ENCODE data around the gene CLEC16A.
"Not testable (repeated sequence)": the region's sequence is repeated elsewhere in the genome, so short reads cannot be mapped to it uniquely, and the experiment has no call there.

Gene CLEC16A

DNA sequence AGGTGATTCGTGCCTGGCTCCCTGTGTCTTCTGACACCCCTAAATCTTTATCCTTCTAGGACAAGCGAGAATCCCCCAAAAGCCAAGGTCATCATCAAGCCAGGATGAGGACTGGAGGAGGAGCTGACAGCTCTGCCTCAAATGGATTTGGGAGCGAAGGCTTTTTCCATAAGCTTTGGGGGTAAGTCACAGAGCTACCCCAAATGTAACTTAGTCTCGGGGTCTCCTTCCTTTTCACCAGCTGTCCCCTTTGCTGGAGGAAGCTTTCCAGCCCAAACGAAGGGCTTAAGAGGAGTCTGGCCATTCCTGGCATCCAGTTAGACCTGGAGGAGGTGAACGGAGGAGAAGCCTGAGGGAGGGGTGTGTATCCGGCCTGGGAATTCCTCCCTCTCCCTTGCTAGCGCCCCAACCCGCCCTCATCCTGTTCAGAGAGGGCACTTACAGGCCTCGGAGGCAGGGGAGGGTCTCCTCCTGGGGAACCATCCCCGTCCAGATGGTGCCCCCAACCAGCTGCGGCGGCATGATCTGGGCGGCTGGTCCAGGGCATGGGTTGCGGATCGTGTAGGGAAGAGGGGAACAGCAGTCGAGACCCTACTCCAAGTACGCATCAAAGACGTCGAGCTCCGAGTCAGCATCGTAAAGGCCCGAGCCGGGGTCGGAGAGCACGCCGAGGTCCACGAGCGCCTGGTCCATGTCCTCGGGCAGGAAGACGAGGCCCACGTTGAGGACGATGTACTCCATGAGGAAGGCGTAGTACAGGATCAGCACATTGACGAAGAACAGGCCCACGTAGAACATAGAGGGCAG is 3.0 kb upstream of the CLEC16A start:
- DNase-seq (ENCODE audit: low spot score) = no peak

DNA sequence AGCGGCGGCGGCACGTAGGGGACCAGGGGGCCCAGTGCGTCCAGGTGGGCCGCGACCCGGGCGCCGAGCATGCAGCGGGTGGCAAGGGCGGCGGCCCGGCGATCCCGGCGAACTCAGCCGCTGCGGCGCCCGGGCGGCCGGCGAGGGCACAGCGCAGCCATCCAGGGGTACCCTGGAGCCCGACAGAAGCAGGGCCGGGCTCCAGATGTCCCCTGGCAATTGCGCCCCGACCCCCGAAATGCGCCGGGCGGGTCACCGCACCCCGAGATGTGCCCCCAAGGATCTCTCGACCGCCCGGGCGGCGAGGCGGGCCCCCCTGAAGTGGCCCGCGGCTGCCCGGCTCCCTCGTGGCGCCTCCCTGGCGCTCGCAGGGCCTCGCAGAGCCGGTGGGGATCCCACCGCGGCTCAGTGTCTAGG is 2.4 kb upstream of the CLEC16A start:
- not testable (repeated sequence) for DNase-seq (ENCODE audit: low spot score)

DNA sequence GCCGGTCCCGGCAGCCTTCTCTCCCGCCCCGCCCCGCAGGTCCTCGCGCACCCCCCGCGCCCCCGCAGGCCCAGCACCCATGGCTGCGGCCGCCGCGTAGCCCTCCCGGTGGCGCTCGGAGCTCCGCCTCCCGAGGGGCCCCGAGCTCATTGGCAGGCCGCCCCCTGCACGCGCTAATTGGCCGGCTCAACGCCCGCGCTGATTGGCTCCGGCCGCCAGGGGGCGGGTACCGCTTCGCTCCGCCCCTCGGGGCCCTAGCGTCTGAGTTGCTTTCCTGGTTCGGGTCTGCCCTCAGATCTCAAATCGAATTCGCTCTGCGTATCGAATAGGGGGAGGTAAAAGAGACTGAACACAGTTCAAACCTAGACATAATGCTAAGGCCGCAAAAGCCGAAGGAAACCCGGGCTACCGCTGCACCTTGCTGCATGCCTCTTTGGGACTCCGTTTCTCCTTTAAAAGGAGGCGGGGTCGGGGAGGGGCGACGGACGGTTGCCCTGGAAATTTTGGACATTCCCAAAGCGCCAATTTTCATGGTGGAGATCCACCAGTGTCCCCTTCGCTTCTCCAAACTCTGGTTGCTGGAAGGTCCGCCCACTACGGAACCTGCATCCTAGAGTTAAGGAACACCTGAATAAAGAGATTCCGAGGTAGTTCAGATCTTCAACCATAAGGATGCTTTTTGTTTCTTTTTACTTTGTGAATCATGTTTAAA is 1.9 kb upstream of the CLEC16A start, which contains the start of gene DEXI:
DEXI (minus strand) TSS at position 117 of the 712 bp plus-strand sequence. CDS start 463 bp downstream, outside the sequence.
- DNase-seq (ENCODE audit: low spot score) = peak; percentile 95

DNA sequence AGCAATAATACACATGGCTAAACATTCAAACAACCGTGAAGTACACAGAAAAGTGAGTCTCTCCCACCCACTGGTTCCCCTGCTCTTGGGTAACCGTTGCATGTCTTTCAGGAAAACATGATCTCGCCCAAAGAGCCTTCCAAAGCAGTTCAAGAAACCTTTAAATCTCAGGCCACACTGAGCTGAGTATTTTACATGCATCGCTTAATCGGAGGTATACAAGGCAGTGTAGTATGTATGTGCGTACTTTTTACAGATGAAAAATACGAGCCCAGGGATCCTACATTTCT is 1.4 kb upstream of the CLEC16A start:
- DNase-seq (ENCODE audit: low spot score) = no peak

DNA sequence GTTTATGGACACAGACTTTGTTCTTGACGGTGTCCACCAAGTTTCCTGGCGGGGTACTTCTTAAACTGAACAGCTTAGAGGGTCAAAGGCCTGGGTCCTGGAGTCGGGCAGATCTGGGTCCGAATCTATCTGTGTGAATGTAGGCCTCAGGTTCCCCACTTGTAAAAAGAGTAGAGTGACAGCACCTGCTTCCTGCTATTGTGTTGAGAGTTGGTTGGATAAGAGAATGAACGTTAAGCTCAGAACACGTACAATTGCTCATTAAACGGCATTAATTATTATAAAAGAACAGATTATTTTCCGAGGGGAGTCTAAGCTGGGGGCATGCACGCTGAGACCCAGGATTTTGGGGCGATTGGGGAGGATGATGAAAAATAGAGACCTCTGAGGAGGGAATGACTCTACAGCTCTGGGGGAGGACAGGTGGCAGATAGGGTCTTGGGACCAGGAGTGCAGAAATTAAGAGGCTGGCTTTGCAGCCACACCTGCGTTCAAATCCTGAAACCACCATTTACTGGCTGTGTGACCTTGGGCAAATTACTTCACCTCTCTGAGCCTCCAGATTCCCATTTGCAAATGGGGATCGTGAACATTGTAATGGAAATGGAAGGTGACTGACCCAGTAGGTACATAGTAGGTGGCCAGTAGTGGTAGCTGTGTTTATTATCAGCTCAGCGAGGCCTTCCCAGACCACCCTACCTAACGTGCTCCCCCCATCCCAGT is 862 bp downstream of the CLEC16A start:
- no peak for DNase-seq (ENCODE audit: low spot score)

DNA sequence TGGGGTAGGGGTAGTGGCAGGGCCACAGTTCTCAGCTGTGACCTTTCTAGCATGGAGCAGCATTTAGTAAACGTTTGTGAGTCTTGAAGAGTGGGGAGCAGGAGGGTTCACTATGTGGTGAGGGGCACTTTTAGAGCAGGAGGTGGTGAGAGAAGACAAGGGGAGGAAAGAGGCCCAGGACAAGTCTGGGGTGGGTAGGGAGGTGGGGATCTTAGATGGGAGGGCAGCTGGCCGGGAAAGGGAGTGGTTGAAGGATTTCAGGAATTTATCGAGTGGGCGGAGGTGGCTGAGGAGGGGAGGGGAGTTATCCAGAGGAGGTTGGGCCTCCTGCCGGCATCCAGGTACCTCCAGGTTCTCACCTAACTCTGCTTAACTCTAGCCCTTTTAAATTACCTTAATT is 1.9 kb downstream of the CLEC16A start:
- no peak for DNase-seq (ENCODE audit: low spot score)

DNA sequence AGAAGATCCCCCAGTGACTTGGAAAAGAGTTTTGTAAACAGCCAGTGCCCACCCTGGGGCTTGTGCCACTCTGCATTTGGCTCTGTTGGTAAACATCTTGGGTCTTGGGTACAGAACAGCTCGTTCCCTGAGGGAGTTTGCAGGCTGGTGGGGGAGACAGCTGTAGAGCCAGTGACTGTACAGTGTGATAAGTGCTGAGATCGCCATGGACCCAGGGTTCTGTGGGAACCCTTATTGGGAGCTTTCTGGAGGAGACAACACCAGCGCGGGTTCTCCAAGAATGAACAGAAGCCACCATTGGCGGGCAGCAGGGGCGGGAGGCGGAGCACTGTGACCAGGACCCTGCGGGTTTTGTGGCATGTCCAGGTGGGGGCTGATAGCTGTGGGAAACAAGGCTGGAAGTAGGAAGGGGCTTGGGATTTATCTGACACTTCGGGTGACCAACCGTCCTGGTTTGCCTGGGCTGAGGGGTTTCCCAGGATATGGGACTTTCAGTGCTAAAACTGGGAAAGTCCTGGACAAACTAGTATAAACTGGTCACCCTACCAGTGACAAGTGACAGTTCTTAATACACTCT is 2.9 kb downstream of the CLEC16A start:
- DNase-seq (ENCODE audit: low spot score) = no peak

DNA sequence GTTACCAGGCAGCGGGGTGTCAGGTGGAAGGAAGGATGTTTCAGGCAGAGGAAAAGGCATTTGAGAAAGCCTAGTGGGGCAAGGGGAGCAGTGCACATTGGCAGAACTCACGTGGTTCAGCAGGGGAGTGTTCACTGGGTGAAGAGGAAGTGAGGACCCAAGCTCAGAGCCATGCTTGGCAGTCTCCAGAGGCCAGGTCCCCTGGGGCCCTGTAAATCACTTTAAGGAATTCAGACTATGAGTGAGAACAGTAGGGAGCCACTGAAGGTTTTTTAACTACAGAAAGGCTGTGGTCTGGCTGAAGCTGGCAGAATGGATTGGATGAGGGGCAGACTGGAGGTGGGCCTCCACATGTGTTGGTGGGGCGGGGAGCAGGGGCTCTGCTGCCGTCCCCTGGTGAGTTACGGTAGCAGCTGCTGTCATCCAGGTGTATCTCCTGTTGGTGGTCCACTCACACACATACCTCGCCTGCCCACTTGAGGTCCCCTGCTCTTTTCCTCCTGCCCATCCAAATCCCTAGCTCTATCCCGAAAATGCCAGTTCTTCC is 5.1 kb downstream of the CLEC16A start:
- peak; percentile 32 for DNase-seq (ENCODE audit: low spot score)

DNA sequence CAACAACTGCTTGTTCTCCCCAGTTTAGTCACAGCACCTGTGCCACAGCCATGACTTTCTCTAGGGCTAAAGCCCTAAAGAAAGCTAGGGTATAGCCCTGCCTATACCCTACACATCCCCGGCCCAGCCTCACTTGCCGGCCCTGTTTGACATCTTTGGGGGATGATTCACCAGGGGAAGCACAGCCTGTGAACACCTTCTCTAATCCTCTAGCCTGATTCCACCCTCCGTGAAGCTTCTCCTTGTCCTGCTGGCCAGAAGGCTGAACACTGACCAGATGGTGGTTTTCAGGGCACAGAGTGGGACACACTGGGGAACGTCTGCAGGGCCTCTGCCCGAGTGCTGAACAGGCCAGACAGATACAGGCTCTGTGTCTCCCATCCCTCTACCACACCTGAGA is 6.0 kb downstream of the CLEC16A start:
- no peak for DNase-seq (ENCODE audit: low spot score)

DNA sequence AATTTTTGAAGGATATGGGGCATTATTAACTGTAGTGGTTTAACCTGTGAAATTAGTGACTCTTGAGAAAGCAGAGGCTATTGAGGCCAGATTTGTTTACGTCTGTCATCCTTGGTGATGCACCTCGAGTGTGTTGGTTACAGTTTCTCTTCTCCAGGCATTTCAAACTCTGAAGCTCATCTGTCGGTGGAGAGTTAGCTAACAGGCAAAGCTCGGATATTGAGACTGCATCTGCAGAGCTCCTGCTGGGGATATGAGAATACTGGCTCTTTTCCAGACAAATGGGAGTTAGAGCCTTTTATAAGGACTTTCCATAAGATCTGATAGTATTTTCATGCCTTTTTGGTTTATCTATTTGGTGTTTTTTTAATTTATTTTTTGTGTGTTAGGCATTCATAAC is 6.7 kb downstream of the CLEC16A start:
- DNase-seq (ENCODE audit: low spot score) = no peak

DNA sequence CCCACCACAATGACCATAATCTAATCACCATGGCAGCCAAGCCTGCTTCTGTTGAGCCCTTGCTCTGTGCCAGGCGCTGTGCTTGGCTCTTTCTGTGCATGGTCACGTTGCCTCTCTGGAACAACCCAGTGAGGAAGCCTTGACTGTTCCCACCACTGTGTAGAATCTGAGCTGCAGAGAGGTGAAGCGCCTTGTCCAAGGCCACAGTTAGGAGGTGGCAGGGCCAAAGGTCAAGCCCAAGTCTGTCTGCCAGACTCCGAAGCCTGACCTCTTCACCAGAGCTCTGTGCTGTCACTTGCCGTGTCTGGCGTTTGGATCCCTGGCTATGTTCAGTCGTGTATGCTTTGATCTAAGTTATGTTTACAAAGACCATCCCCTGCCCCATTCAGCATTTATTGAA is 10.5 kb downstream of the CLEC16A start:
- DNase-seq (ENCODE audit: low spot score) = no peak

DNA sequence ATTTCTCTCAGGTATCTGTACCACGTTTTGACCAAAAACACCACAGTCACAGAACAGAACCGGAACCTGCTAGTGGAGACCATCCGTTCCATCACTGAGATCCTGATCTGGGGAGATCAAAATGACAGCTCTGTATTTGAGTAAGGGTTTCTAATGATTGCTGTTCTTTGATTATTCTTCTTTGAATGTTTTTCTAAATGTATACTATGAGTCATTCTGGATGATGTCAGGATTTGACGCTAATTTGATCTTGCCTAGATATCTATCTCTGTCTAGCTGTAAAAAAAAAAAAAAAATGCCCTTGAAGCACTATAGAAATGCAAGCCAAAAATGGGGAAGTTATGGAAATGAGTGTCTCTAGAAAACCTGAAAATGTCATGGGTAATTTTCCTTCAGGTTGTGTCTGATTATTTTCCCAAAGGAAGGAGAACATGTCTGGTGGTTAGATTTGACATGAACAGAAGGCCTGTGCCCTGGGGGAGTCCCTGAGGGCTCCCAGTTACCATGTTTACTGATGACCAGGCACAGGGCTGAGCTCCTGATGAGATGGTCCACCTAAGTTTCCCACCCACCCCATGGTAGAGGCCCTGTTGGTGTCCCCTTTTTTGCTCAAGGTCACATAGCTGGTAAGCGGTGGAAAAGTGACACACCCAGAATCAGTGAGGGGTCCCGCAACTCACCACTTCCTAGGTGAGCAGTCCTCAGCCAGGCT is 13.6 kb downstream of the CLEC16A start:
- DNase-seq (ENCODE audit: low spot score) = peak; percentile 44

DNA sequence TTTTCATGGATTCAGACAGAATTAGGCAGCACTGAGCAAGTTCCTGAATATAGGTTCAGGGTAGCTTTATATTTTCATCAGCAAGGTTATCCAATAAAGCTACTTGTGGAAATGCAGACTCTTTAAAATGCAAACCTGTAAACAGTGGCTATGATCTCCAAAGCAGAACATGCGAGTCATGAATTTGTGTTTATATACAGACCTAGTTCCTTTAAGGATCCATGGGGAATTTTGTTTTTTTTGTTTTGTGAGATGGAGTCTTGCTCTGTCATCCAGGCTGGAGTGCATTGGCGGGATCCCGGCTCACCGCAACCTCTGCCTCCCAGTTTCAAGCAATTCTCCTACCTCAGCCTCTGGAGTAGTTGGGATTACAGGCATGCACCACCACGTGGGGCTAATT is 14.8 kb downstream of the CLEC16A start:
- DNase-seq (ENCODE audit: low spot score) = no peak

DNA sequence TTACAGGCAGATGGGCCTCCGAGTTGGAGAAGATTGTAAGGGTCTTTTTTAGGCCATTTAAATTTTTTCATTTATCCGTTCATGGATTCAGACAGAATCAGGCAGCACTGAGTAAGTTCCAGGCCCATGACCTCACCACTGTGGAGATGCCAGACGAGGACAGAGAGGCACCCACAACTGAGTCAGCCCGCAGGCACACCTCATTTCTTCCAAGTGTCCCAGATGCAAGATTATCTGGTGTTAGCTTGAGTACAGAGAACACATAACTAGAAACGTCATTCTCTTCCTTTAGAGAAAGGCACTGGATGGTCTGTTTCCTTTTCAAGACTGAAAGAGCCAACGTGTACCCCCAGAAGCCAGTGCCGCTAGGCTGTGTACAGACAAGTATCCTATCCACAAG is 16.9 kb downstream of the CLEC16A start:
- DNase-seq (ENCODE audit: low spot score) = no peak

DNA sequence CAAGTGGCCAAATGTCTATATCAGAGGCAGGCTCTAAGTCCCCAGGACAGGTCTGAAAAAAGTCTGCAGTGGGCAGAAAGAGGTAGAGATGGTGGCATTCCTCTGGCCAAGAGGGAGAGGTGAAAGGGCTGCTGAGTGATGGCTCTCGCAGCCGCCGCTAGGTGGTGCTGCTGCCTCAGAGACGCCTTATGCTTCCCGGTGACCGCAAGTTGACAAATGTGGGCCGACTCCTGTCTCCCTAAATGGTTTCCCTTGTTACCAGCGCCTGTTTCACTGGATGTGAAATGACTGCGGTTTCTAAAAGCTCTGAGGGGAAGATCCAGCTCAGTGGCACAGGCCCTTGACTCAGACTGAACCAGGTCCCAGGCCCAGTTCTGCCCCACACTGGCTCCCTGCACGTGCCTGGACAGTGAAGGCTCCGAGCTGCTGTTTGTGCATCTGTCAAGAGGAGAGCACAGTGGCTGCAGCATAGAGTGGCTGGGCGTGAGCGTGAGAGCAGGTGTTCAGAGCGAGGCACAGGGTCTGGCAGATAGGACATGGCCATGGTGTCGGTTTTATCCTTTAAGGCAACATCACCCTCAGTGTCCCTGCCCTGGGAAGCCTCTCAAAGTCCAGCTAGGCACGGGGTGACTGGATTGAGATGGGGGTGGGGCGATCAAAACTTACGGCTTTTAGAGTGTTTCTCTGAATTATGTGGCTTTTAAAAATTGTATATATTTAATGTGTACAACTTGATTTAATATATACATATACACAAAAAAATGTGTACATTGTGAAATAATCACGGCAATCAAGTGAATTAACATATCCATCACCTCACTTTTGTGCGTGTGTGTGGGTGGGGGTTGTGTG is 19.9 kb downstream of the CLEC16A start:
- peak; percentile 79 for DNase-seq (ENCODE audit: low spot score)

DNA sequence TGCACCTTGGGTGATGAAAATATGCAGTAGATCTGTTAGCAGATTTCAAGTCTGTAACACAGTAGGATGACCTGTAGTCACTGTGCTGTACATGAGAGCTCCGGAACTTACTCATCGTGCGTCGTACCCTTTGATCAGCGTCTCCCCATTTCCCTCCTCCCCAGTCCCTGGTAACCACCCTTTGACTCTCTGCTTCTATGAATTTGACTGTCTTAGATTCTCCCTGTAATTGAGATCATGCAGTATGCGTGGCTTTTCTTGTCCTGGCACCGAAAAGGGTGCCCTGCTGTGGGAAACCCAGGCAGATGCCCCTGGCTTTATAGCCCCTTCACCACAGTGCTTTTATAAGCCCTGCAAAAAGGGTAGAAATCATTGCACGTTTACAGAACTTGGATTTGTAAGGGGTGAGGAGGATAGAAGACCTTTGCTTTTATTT is 20.5 kb downstream of the CLEC16A start:
- DNase-seq (ENCODE audit: low spot score) = peak; percentile 89

DNA sequence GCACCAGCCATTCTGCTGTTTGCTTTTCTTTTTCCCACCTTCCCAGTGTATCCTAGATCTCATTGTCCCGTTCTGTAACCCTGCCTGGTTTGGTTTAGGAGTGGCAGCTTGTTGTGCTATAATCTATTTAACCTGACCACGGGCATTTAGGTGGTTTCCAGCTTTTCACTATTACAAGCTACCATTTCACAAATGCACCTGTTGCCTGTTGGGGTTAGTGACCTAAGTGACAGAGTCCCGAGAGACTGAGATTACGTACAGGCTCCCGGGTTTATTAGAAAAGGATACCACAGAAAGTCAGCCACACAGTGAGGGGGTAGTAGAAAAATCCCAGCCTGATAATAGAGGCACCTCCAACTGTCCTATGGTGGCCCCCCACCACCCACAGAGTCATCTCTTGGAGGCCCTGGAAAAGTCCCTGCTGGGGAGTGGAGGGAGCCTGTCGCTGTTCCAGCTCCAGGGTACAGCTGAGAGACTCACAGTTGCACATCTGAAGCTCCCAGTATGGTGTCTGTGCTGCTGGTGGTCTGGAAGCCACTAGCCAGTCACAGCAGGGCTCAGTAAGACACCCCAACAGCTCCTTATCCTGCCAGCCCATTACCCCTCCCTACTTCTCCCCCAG is 21.2 kb downstream of the CLEC16A start:
- peak; percentile 31 for DNase-seq (ENCODE audit: low spot score)

DNA sequence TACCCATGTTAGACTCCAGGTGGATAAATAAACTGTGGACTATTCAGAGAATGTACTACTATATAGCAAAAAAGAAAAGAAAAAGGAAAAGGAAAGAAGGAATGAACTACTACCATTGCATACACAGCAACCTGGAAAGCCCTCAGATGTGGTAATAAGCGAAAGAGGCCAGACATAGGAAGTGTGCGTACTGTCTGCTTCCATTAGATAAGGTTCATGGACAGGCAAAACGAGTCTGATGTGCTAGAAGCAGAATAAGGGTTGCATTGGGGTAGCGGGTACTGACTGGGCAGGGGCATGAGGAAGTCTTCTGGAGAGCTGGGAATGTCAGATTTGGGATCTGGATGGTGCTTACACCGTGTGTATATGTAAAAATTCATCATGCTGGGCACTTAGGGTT is 21.8 kb downstream of the CLEC16A start:
- DNase-seq (ENCODE audit: low spot score) = no peak

DNA sequence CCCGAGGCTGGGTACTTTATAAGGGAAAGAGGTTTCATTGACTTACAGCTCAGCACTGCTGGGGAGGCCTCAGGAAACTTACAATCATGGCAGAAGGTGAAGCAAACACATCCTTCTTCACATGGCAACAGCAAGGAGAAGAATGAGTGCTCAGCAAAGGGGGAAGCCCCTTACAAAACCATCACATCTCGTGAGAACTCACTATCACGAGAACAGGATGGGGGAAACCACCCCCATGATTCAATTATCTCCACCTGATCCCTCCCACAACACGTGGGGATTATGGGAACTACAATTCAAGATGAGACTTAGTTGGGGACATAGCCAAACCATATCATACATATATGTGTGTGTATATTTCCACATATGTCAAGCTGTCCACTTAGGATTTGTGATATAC is 22.2 kb downstream of the CLEC16A start:
- DNase-seq (ENCODE audit: low spot score) = peak; percentile 35

DNA sequence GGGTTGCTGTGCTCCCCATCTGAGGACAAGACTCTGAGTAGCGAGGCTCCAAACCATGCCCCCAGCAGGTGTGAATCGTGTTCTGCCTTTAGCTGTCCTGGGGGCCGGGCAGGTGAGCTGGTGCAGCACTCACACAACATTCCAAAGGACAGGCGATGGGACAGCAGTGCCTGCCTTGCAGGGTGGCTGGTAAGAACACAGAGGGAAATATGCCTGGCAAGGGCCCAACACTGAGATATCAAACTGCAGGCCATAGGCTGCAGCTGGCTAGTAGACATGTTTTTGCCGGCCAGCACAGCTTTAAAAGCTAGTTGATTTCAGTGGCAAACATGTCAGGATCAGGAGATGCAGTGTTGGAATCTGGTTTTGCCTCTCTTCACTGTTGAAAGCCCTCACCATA is 23.6 kb downstream of the CLEC16A start:
- no peak for DNase-seq (ENCODE audit: low spot score)

Data from CD4-positive, alpha-beta T cell treated with Interleukin-2 at 100 ng/mL for 4 hours (primary cell).